GM12873 (cell line): ENCODE measurements around the gene PHLDA3.

Experiments
- TF ChIP-seq, protein P1 (sequence below): IDR thresholded peaks from 2 replicates; pipeline ENCODE4 v1.5.1; 2012; ENCODE audit warnings: low read depth, mild to moderate bottlenecking, moderate library complexity, low read length, control low read depth; ENCODE audit not compliant: insufficient read depth; ENCODE audit errors: missing control alignments

Gene PHLDA3

DNA sequence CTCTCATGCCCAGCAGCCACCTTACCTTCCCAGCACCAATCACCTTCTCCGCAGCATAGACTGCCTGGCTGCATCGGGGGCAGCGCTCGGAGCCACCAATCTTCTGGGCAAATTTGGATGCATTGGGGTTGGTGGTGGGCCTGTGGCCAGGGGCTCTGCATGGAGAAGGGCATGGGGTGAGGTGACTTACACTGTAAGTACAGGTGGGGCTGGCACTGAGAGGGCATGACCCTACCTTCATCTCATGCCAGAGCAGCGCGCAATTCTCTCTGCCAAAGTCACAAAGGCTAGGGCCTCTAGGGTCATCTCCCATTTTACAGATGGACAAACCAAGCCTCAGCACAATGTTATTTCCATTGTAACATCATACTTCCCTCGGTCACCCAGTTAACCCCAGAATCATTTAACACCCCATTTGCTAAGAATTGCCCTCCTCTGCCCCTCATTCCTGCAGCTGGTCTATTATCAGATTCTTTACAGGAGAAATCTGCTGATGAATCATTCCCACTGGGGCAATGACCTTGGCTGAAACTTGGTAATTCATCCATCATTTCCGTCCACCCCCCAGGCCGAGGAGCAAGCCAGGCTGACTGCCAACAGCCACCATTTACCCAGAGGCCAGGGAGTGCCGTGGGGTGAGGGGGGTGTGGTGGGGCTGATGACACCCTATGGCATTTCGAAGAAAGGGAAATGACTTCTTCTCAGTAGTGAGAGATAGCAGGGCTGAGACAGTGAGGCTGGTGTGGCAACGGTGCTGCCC lies 20.0 kb upstream of the PHLDA3 start:
- TF ChIP-seq, protein P1, sequence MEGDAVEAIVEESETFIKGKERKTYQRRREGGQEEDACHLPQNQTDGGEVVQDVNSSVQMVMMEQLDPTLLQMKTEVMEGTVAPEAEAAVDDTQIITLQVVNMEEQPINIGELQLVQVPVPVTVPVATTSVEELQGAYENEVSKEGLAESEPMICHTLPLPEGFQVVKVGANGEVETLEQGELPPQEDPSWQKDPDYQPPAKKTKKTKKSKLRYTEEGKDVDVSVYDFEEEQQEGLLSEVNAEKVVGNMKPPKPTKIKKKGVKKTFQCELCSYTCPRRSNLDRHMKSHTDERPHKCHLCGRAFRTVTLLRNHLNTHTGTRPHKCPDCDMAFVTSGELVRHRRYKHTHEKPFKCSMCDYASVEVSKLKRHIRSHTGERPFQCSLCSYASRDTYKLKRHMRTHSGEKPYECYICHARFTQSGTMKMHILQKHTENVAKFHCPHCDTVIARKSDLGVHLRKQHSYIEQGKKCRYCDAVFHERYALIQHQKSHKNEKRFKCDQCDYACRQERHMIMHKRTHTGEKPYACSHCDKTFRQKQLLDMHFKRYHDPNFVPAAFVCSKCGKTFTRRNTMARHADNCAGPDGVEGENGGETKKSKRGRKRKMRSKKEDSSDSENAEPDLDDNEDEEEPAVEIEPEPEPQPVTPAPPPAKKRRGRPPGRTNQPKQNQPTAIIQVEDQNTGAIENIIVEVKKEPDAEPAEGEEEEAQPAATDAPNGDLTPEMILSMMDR: no peak

GRCh38 chr1:201487742-201488141 lies 18.8 kb upstream of the PHLDA3 start:
- TF ChIP-seq, protein P1: no peak

DNA sequence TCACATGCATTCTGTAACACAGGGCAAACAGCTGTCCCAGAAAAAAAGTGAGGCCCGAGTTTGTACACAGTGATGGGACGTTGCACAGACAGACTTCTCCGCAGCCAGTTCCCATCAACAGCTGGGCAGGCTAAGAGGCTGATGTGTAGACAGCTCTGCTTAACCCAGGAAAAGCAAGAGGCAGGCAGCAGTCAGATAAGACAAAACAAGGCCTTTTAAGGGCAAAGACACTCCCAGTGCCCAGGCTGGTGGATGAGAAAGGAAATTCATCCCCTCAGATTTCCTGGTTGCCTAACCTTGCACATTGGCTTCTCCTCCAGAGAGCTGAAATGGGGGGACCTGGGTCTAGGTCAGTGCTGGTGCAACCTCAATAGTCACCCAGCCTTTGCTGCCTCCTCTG lies 17.2 kb upstream of the PHLDA3 start:
- TF ChIP-seq, protein P1: no peak

GRCh38 chr1:201485184-201485774 lies 16.3 kb upstream of the PHLDA3 start:
- TF ChIP-seq, protein P1: no peak

- TF ChIP-seq, protein P1: no peak
These were observed 14.5 kb upstream of the PHLDA3 start for GRCh38 chr1:201483373-201483949.

DNA sequence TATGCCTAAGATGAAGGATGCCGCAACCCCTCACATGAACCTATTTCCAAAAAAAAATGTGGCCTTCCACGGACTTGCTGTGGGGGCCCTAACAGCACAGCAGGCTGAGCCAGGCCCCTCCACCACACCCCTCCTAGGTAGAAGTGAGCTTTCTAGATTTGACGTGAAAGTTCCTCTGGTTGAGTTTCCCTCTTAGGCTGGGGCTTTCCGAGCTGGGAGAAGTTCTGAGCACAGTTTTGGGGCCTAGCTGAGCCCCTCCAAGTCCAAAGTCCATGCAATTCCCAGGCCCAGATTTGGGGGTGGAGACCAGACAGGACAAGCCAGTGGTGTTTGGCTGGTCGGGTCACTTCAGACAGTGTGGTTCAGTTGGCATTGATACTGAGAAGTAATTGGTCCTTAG lies 13.8 kb upstream of the PHLDA3 start:
- TF ChIP-seq, protein P1: no peak

GRCh38 chr1:201481761-201482493 lies 12.9 kb upstream of the PHLDA3 start:
- TF ChIP-seq, protein P1: peak; percentile 92
